CD14-positive monocyte (primary cell): ENCODE measurements around the gene FUZ. TPM values are rescaled to one million over a fixed set of nuclear protein-coding genes. Genes with fewer than 3 reads are reported as not detected.

ENCODE experiments used
- DNase-seq, 3 donors: peaks; one replicate each; pipeline ENCODE4 v3.0.0-alpha.2; 2011 to 2022
- H2AFZ ChIP-seq: 2 replicates; pipeline ENCODE4 v1.6.0; 2012; ENCODE audit warnings: mild to moderate bottlenecking, low read depth, low read length, inconsistent platforms; ENCODE audit not compliant: insufficient read depth, poor library complexity, severe bottlenecking
- H3K27ac ChIP-seq, 2 donors: 1 replicate in 1 of 2; 2 replicates in 1 of 2; pipeline ENCODE4 v1.5.1; 2012 to 2013; ENCODE audit warnings: low read length in 2 of 2, control low read depth in 1 of 2, inconsistent platforms in 1 of 2, low read depth in 1 of 2, mild to moderate bottlenecking in 1 of 2
- H3K27me3 ChIP-seq, 2 donors: one replicate each; pipeline versions ENCODE4 v1.6.0 to v1.6.1; 2011 to 2013; ENCODE audit warnings: low read length in 2 of 2; ENCODE audit not compliant: control insufficient read depth in 2 of 2, insufficient read depth in 2 of 2
- H3K36me3 ChIP-seq, 2 donors: replicated peaks in 1 of 2; 1 replicate in 1 of 2; 2 replicates in 1 of 2; pipeline versions ENCODE4 v1.5.1 to v1.6.1; 2012 to 2013; ENCODE audit warnings: low read length in 2 of 2, control low read depth in 1 of 2, inconsistent platforms in 1 of 2, mild to moderate bottlenecking in 1 of 2; ENCODE audit not compliant: insufficient read depth in 2 of 2, control insufficient read depth in 1 of 2
- H3K4me1 ChIP-seq, 2 donors: 1 replicate in 1 of 2; 2 replicates in 1 of 2; pipeline versions ENCODE4 v1.5.1 to v1.6.1; 2012 to 2013; ENCODE audit warnings: low read length in 2 of 2, control low read depth in 1 of 2, inconsistent platforms in 1 of 2, mild to moderate bottlenecking in 1 of 2, moderate library complexity in 1 of 2; ENCODE audit not compliant: insufficient read depth in 2 of 2, control insufficient read depth in 1 of 2
- H3K4me2 ChIP-seq: replicated peaks from 2 replicates; pipeline ENCODE3; 2012; ENCODE audit warnings: low read length, moderate library complexity, mild to moderate bottlenecking; ENCODE audit not compliant: poor library complexity, severe bottlenecking; ENCODE audit errors: extremely low read depth
- H3K4me3 ChIP-seq, 3 experiments: fragments of 200-600 bp in 1 of 3; sonication (generic) in 1 of 3; replicated peaks in 1 of 3; 1 replicate in 2 of 3; 2 replicates in 1 of 3; pipeline ENCODE4 v1.5.1; 2011 to 2013; ENCODE audit warnings: low read length in 3 of 3, mild to moderate bottlenecking in 3 of 3, control low read depth in 2 of 3, low read depth in 2 of 3, inconsistent platforms in 1 of 3, moderate library complexity in 1 of 3
- H3K79me2 ChIP-seq: 2 replicates; pipeline ENCODE4 v1.6.0; 2012; ENCODE audit warnings: mild to moderate bottlenecking, control low read depth, inconsistent platforms, low read length, moderate library complexity; ENCODE audit not compliant: insufficient read depth
- H3K9ac ChIP-seq: 2 replicates; pipeline ENCODE4 v1.6.0; 2017; ENCODE audit warnings: low read length, mild to moderate bottlenecking; ENCODE audit not compliant: insufficient read depth, poor library complexity, severe bottlenecking
- H3K9me3 ChIP-seq, 2 donors: replicated peaks in 1 of 2; 1 replicate in 1 of 2; 2 replicates in 1 of 2; pipeline versions ENCODE4 v1.5.1 to v1.6.1; 2012 to 2013; ENCODE audit warnings: low read length in 2 of 2, control low read depth in 1 of 2; ENCODE audit not compliant: control insufficient read depth in 1 of 2, insufficient read depth in 1 of 2
- H4K20me1 ChIP-seq: 2 replicates; pipeline ENCODE4 v1.6.0; 2012; ENCODE audit warnings: mild to moderate bottlenecking, low read length, control low read depth, moderate library complexity; ENCODE audit not compliant: insufficient read depth
- H3K27ac Mint-ChIP-seq, 7 donors: one replicate each; pipeline ENCODE4 v1.8.0; 2020; ENCODE audit warnings: mild to moderate bottlenecking in 7 of 7, mixed read lengths in 7 of 7, moderate library complexity in 6 of 7, inconsistent platforms in 2 of 7
- H3K27me3 Mint-ChIP-seq, 3 donors: one replicate each; pipeline ENCODE4 v1.8.0; 2021 to 2022; ENCODE audit warnings: low read depth in 3 of 3, mild to moderate bottlenecking in 3 of 3, mixed read lengths in 3 of 3, moderate library complexity in 3 of 3, inconsistent platforms in 1 of 3
- H3K36me3 Mint-ChIP-seq, 2 donors: one replicate each; pipeline ENCODE4 v1.8.0; 2020; ENCODE audit warnings: mixed read lengths in 2 of 2, inconsistent platforms in 1 of 2, mild to moderate bottlenecking in 1 of 2
- H3K4me1 Mint-ChIP-seq: one replicate; pipeline ENCODE4 v1.8.0; 2020; ENCODE audit warnings: mild to moderate bottlenecking, mixed read lengths
- H3K4me3 Mint-ChIP-seq, 2 donors: one replicate each; pipeline ENCODE4 v1.8.0; 2020; ENCODE audit warnings: mild to moderate bottlenecking in 2 of 2, mixed read lengths in 2 of 2, moderate library complexity in 1 of 2
- H3K9me3 Mint-ChIP-seq, 7 donors: one replicate each; pipeline ENCODE4 v1.8.0; 2020 to 2022; ENCODE audit warnings: mixed read lengths in 7 of 7, mild to moderate bottlenecking in 6 of 7, moderate library complexity in 6 of 7, inconsistent platforms in 2 of 7
- WGBS: methylation state at CpG from one replicate; pipeline ENCODE4 v1.1.5; 2013; ENCODE audit warnings: missing lambda C conversion rate; ENCODE audit not compliant: insufficient coverage; 5-methylcytosine and 5-hydroxymethylcytosine counted together
- intact Hi-C, 2 donors: fragments of 100-400 bp; cut with micrococcal nuclease; formaldehyde crosslinking; loops; one replicate each; pipeline versions ENCODE4 v1.15.0 to v1.15.1; 2023
- polyA plus RNA-seq, 3 donors: library from polyadenylated mRNA; depleted of rRNA in 1 of 3; unstranded in 2 of 3; stranded (reverse) in 1 of 3; fragments of 300-500 nt in 2 of 3; fragments of >200 nt in 1 of 3; fragmentation: Illumina TruSeq in 2 of 3; gene quantifications; 1 replicate in 2 of 3; 2 replicates in 1 of 3; pipeline ENCODE4 v1.2.3, GENCODE V29; 2012 to 2021
- TF ChIP-seq, protein P1 (sequence below): fragments of 200-600 bp; IDR thresholded peaks from one replicate; pipeline ENCODE4 v1.8.0; 2022; ENCODE audit warnings: antibody characterized with exemption, mild to moderate bottlenecking

The FUZ gene
- polyA plus RNA-seq, 3 donors: 5.3 to 16.7 (median 5.3) TPM

DNA sequence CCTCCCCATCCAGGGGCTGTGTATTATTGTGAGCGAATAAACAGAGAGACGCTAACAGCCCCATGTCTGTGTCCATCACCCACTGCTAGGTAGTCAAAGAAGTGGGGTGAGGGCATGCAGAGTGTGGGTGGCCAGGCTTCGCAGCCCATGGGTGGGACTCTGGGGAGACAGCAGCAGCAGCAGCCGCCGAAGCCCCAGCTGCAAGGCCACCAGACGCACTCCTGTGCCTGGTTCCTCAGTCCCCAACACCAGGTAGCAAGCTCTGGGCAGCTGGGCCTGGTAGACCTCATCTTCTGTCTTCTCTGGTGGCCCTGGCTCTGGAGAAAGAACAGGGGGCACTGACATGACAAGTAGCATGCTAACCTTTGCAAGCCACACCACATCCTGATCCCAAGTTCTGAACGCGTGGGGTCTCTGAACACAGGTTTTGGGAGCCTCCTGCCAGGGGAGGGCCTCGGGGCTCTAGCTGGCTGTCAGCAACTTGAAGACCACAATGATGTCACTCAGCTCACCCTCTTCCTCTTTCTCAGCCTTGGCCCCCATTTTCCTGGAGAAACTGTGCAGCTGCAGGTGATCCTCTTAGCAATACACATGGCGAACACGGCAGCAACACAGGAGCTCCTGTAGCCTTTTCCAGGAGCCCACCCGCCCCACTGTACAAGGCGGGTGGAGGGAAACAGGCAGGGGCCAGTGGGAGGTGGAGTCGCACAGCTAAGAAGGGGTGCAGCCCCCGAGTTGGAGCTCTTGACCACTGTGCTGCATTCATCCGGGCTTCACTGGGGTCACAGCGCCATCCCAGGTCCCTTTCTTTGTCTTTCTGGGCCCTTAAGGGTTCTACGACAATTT is 5.8 kb downstream of the FUZ start:
- Histone ChIP-seq H3K9ac (no peak overlapping the region), H3K4me2 (no peak overlapping the region), H3K36me3 (peaks cover 36 to 47% of the 10 kb centered on the region in 2 donors), H3K4me1 (peaks cover 25 to 39% of the 10 kb centered on the region in 2 donors), H3K9me3 (no peaks in the 10 kb centered on the region), H3K79me2 (no peaks in the 10 kb centered on the region), H2AFZ (no peak overlapping the region), H3K27me3 (no peaks in the 10 kb centered on the region), H3K4me3 (no peak overlapping the region), H4K20me1 (peaks cover 38% of the 10 kb centered on the region), H3K27ac (peak overlapping the region; percentile 36 to 61)
- Mint-ChIP-seq H3K27me3 (peaks cover 0 to 4% (median 0%) of the 10 kb centered on the region in 3 donors), H3K9me3 (no peaks in the 10 kb centered on the region), H3K4me3 (no peak overlapping the region), H3K27ac (peak overlapping the region; percentile 71 to 93 (median 87)), H3K4me1 (peaks cover 33% of the 10 kb centered on the region), H3K36me3 (peaks cover 37 to 44% of the 10 kb centered on the region in 2 donors)
- WGBS: 46% methylated on average over 11 of the region's 18 CpGs
- intact Hi-C loops: loop anchor here in 1 of 2 donors (5.0 kb wide), 1 partner anchor 40 kb away; the partner anchor contains the start of gene AP2A1
- DNase-seq: peak; percentile 29 to 58 (median 35)
- TF ChIP-seq, protein P1, sequence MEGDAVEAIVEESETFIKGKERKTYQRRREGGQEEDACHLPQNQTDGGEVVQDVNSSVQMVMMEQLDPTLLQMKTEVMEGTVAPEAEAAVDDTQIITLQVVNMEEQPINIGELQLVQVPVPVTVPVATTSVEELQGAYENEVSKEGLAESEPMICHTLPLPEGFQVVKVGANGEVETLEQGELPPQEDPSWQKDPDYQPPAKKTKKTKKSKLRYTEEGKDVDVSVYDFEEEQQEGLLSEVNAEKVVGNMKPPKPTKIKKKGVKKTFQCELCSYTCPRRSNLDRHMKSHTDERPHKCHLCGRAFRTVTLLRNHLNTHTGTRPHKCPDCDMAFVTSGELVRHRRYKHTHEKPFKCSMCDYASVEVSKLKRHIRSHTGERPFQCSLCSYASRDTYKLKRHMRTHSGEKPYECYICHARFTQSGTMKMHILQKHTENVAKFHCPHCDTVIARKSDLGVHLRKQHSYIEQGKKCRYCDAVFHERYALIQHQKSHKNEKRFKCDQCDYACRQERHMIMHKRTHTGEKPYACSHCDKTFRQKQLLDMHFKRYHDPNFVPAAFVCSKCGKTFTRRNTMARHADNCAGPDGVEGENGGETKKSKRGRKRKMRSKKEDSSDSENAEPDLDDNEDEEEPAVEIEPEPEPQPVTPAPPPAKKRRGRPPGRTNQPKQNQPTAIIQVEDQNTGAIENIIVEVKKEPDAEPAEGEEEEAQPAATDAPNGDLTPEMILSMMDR: no peak

- Mint-ChIP-seq H3K27me3 (peaks cover 0 to 4% (median 0%) of the 10 kb centered on the region in 3 donors), H3K4me3 (no peak overlapping the region), H3K36me3 (peaks cover 39 to 47% of the 10 kb centered on the region in 2 donors), H3K27ac (peak overlapping the region in 5 of 7 donors; percentile 10 to 34 (median 18)), H3K4me1 (peaks cover 33% of the 10 kb centered on the region), H3K9me3 (no peaks in the 10 kb centered on the region)
- H3K79me2 ChIP-seq: no peaks in the 10 kb centered on the region
- no peak overlapping the region for H3K4me3 ChIP-seq
- no peaks in the 10 kb centered on the region for H3K9me3 ChIP-seq
- no peak overlapping the region for H3K4me2 ChIP-seq
- intact Hi-C loops: loop anchor here in 1 of 2 donors (5.0 kb wide), 1 partner anchor 39 kb away; the partner anchor contains the start of gene AP2A1
- peak overlapping the region in 1 of 2 donors; percentile 61 for H3K27ac ChIP-seq
- peaks cover 44% of the 10 kb centered on the region for H4K20me1 ChIP-seq
- WGBS: 94% methylated on average over 7 of the region's 8 CpGs
- TF ChIP-seq, protein P1: no peak
- H3K27me3 ChIP-seq: no peaks in the 10 kb centered on the region
- H2AFZ ChIP-seq: no peak overlapping the region
- H3K36me3 ChIP-seq: peaks cover 41 to 54% of the 10 kb centered on the region in 2 donors
- H3K4me1 ChIP-seq: peaks cover 25 to 38% of the 10 kb centered on the region in 2 donors
- no peak for DNase-seq
- H3K9ac ChIP-seq: no peak overlapping the region
Measured at GRCh38 chr19:49806620-49806959, 6.5 kb downstream of the FUZ start.
